ENCODE results near the gene DNAH8.

DNA sequence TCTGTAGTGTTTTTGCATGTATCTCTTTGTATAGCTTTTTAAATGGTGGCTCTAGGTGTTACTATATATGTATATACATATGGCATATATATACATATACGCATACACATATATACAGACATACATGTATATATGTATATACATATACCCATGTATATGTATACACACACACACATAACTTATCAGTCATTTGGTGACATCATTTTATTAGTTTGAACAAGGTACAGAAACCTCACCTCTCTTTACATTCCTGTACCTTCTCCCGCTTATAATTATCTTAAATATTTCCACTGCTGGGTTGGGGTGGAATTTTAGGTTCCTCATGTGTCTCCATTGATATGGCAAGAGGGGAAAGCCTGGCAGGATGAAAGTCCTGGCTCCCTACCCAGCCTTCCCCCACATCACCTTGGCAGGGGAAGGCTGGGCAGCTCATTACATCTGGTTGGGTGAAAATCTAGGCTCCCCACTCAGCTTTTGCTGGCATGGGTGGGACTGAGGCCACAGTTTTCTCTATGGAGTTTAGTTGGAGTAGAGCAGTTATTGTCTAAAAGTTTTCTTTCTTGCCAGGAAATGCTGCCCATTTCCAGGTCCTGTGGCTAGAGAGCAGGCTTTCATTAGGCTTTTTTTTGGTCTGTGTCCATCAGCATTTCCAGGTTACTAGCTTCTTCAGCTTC is 19.7 kb upstream of the DNAH8 start:
- TF ChIP-seq POLR2A (IDR thresholded peaks at IDR 0.05), result no peak
- TF ChIP-seq, protein P1, sequence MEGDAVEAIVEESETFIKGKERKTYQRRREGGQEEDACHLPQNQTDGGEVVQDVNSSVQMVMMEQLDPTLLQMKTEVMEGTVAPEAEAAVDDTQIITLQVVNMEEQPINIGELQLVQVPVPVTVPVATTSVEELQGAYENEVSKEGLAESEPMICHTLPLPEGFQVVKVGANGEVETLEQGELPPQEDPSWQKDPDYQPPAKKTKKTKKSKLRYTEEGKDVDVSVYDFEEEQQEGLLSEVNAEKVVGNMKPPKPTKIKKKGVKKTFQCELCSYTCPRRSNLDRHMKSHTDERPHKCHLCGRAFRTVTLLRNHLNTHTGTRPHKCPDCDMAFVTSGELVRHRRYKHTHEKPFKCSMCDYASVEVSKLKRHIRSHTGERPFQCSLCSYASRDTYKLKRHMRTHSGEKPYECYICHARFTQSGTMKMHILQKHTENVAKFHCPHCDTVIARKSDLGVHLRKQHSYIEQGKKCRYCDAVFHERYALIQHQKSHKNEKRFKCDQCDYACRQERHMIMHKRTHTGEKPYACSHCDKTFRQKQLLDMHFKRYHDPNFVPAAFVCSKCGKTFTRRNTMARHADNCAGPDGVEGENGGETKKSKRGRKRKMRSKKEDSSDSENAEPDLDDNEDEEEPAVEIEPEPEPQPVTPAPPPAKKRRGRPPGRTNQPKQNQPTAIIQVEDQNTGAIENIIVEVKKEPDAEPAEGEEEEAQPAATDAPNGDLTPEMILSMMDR (IDR thresholded peaks at IDR 0.05), result no peak

All from testis (tissue), 2 donors.